Sigmoid colon (tissue), 4 donors: ENCODE results near the gene KLHL15.

Experiments
- CTCF ChIP-seq, 4 experiments: fragments of 450-650 bp in 3 of 4; fragments of 200-600 bp in 1 of 4; IDR thresholded peaks; one replicate each; pipeline ENCODE4 v1.5.1; 2016 to 2019; ENCODE audit warnings: antibody characterized with exemption in 4 of 4, mild to moderate bottlenecking in 3 of 4, moderate library complexity in 2 of 4
- POLR2AphosphoS5 ChIP-seq, 4 donors: sonication (generic); formaldehyde crosslinking; IDR thresholded peaks; one replicate each; pipeline ENCODE4 v1.6.1; 2017; ENCODE audit warnings: antibody characterized with exemption in 4 of 4

GRCh38 chrX:23989689-23990088 is 37.3 kb downstream of the KLHL15 start:
- TF ChIP-seq CTCF (IDR thresholded peaks at IDR 0.05) (no peak), POLR2AphosphoS5 (IDR thresholded peaks at IDR 0.05) (no peak)
